OCI-LY7 (cell line): Measurements from ENCODE around the gene GNG7.

Source experiments
- EZH2phosphoT487 ChIP-seq: fragments of 200-600 bp; sonication (generic); IDR thresholded peaks from 2 replicates; pipeline ENCODE4 v1.6.1; 2018; ENCODE audit warnings: low read depth, borderline replicate concordance, mild to moderate bottlenecking, mixed run types, antibody characterized with exemption, low read length, moderate library complexity, mixed read lengths
- TF ChIP-seq, protein P1 (sequence below): fragments of 200-600 bp; sonication (generic); conservative IDR thresholded peaks from 2 replicates; pipeline ENCODE4 v1.5.1; 2014; ENCODE audit warnings: mild to moderate bottlenecking, antibody characterized with exemption, low read length, moderate library complexity, mixed read lengths

DNA sequence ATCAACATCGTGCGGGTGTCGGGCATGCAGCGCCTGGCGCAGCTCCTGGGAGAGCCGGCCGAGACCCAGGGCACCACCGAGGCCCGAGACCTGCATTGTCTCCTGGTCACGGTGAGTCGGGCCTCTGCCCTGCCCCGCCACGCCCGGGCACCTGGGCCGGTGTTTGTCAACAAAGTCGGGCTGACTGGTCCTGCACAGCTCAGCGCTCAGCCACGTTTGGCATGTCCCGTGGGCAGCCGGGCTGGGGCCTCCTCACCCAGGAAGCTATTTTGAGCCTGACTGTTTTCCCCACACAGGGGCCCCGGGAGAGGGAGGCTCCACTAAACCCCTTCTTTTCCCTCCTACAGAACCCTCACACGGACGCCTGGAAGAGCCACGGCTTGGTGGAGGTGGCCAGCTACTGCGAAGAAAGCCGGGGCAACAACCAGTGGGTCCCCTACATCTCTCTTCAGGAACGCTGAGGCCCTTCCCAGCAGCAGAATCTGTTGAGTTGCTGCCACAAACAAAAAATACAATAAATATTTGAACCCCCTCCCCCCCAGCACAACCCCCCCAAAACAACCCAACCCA, 225.3 kb downstream of the GNG7 start:
- TF ChIP-seq, protein P1, sequence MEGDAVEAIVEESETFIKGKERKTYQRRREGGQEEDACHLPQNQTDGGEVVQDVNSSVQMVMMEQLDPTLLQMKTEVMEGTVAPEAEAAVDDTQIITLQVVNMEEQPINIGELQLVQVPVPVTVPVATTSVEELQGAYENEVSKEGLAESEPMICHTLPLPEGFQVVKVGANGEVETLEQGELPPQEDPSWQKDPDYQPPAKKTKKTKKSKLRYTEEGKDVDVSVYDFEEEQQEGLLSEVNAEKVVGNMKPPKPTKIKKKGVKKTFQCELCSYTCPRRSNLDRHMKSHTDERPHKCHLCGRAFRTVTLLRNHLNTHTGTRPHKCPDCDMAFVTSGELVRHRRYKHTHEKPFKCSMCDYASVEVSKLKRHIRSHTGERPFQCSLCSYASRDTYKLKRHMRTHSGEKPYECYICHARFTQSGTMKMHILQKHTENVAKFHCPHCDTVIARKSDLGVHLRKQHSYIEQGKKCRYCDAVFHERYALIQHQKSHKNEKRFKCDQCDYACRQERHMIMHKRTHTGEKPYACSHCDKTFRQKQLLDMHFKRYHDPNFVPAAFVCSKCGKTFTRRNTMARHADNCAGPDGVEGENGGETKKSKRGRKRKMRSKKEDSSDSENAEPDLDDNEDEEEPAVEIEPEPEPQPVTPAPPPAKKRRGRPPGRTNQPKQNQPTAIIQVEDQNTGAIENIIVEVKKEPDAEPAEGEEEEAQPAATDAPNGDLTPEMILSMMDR: no peak
- TF ChIP-seq EZH2phosphoT487: no peak
